GM12891 (cell line): ENCODE results near the gene CRAT.

Source experiments
- POLR2A ChIP-seq: IDR thresholded peaks from 2 replicates; pipeline ENCODE4 v1.6.1; 2011; ENCODE audit warnings: low read depth, low read length, control low read depth
- POLR2AphosphoS5 ChIP-seq: IDR thresholded peaks from 2 replicates; pipeline ENCODE4 v1.6.1; 2011; ENCODE audit warnings: low read depth, low read length, control low read depth
- TAF1 ChIP-seq: IDR thresholded peaks from 2 replicates; pipeline ENCODE4 v1.6.1; 2011; ENCODE audit warnings: low read depth, low read length, control low read depth

GRCh38 chr9:129131300-129132145, 20.9 kb upstream of the CRAT start:
- TF ChIP-seq POLR2A (no peak), TAF1 (no peak), POLR2AphosphoS5 (no peak)
